MM.1S (cell line): ENCODE measurements around the gene CHMP4A.

Experiments used
- DNase-seq: peaks from one replicate; pipeline ENCODE4 v3.0.0-alpha.2; 2015
- H2AFZ ChIP-seq: fragments of 300-600 bp; sonication (generic); 2 replicates; pipeline ENCODE4 v1.6.0; 2016; ENCODE audit warnings: antibody characterized with exemption, low read length
- H3F3A ChIP-seq: fragments of 300-600 bp; sonication (generic); 2 replicates; pipeline ENCODE4 v1.6.1; 2016; ENCODE audit warnings: mild to moderate bottlenecking, antibody characterized with exemption, low read length, moderate library complexity, mixed read lengths; ENCODE audit not compliant: insufficient read depth
- H3K27ac ChIP-seq: fragments of 300-600 bp; sonication (generic); 2 replicates; pipeline ENCODE4 v1.5.1; 2016; ENCODE audit warnings: mild to moderate bottlenecking, low read length
- H3K27me3 ChIP-seq: fragments of 300-600 bp; sonication (generic); replicated peaks from 2 replicates; pipeline ENCODE4 v1.6.0; 2016; ENCODE audit warnings: low read length; ENCODE audit not compliant: insufficient read depth
- H3K36me3 ChIP-seq: fragments of 300-600 bp; sonication (generic); replicated peaks from 2 replicates; pipeline ENCODE4 v1.6.1; 2016; ENCODE audit warnings: mild to moderate bottlenecking, low read length, mixed read lengths; ENCODE audit not compliant: insufficient read depth
- H3K4me1 ChIP-seq: fragments of 300-600 bp; sonication (generic); 2 replicates; pipeline ENCODE4 v1.6.1; 2016; ENCODE audit warnings: low read length, mixed read lengths
- H3K4me2 ChIP-seq: fragments of 300-600 bp; sonication (generic); 2 replicates; pipeline ENCODE4 v1.6.0; 2016; ENCODE audit warnings: low read depth, low read length
- H3K4me3 ChIP-seq: fragments of 300-600 bp; sonication (generic); 2 replicates; pipeline ENCODE4 v1.5.1; 2016; ENCODE audit warnings: low read length, mixed read lengths
- H3K79me2 ChIP-seq: fragments of 300-600 bp; sonication (generic); 2 replicates; pipeline ENCODE4 v1.6.1; 2016; ENCODE audit warnings: mixed run types, low read length, mixed read lengths
- H3K9ac ChIP-seq: fragments of 300-600 bp; sonication (generic); 2 replicates; pipeline ENCODE4 v1.6.1; 2016; ENCODE audit warnings: low read length, mixed read lengths
- H3K9me2 ChIP-seq: fragments of 300-600 bp; sonication (generic); replicated peaks from 2 replicates; pipeline ENCODE4 v1.6.1; 2016; ENCODE audit warnings: mild to moderate bottlenecking, low read length, mixed read lengths; ENCODE audit not compliant: insufficient read depth
- H3K9me3 ChIP-seq: fragments of 300-600 bp; sonication (generic); replicated peaks from 2 replicates; pipeline ENCODE4 v1.6.1; 2016; ENCODE audit warnings: mild to moderate bottlenecking, low read length, mixed read lengths; ENCODE audit not compliant: insufficient read depth
- H4K20me1 ChIP-seq: fragments of 300-600 bp; sonication (generic); 2 replicates; pipeline ENCODE4 v1.6.1; 2016; ENCODE audit warnings: mild to moderate bottlenecking, low read length, moderate library complexity, mixed read lengths; ENCODE audit not compliant: insufficient read depth
- CTCF ChIP-seq: fragments of 300-600 bp; sonication (generic); IDR thresholded peaks from 2 replicates; pipeline ENCODE4 v1.5.1; 2016; ENCODE audit warnings: antibody characterized with exemption, low read length, mixed read lengths
- EZH2 ChIP-seq: fragments of 300-600 bp; sonication (generic); optimal IDR thresholded peaks from 2 replicates; pipeline ENCODE3; 2017; ENCODE audit warnings: low read depth, mild to moderate bottlenecking, antibody characterized with exemption, low read length, mixed read lengths
- EZH2phosphoT487 ChIP-seq: fragments of 300-600 bp; sonication (generic); IDR thresholded peaks from 2 replicates; pipeline ENCODE4 v1.6.1; 2018; ENCODE audit warnings: antibody characterized with exemption, low read length

CHMP4A gene

GRCh38 chr14:24189059-24189375, 24.3 kb downstream of the CHMP4A start:
- TF ChIP-seq EZH2phosphoT487 (no peak), EZH2 (no peak), CTCF (no peak)
- Histone ChIP-seq H3K4me1 (peaks cover 5% of the 10 kb centered on the region; the same call in 1 of the 2 replicates), H3K4me2 (peak overlapping the region; percentile 68; the same call in 1 of the 2 replicates), H3K9me2 (no peaks in the 10 kb centered on the region), H3K9me3 (no peaks in the 10 kb centered on the region), H3K27ac (peak overlapping the region; percentile 21; the same call in 1 of the 2 replicates), H3F3A (peaks cover 14% of the 10 kb centered on the region), H4K20me1 (no peaks in the 10 kb centered on the region), H3K27me3 (no peaks in the 10 kb centered on the region), H2AFZ (no peak overlapping the region), H3K79me2 (peaks cover 14% of the 10 kb centered on the region), H3K36me3 (no peaks in the 10 kb centered on the region), H3K9ac (no peak overlapping the region; the same call in 1 of the 2 replicates), H3K4me3 (no peak overlapping the region)
- no peak for DNase-seq

- Histone ChIP-seq H3K79me2 (peaks cover 12% of the 10 kb centered on the region), H3K4me1 (peaks cover 5% of the 10 kb centered on the region; the same call in 1 of the 2 replicates), H3K27ac (peak within 1 kb of the TSS; percentile 81), H3K9ac (peak within 1 kb of the TSS; percentile 79), H3K9me3 (no peaks in the 10 kb centered on the region), H3K9me2 (no peaks in the 10 kb centered on the region), H3K36me3 (no peaks in the 10 kb centered on the region), H2AFZ (peak within 1 kb of the TSS; percentile 27; the same call in 1 of the 2 replicates), H3F3A (peaks cover 14% of the 10 kb centered on the region), H4K20me1 (no peaks in the 10 kb centered on the region), H3K27me3 (no peaks in the 10 kb centered on the region), H3K4me3 (peak within 1 kb of the TSS; percentile 75), H3K4me2 (peak within 1 kb of the TSS; percentile 68)
- peak; percentile 91 for DNase-seq
- TF ChIP-seq EZH2 = no peak
- TF ChIP-seq CTCF = no peak
- no peak for TF ChIP-seq EZH2phosphoT487
Observed at GRCh38 chr14:24188251-24189058, 24.8 kb downstream of the CHMP4A start, which contains the start of gene IPO4. TSS of gene IPO4 (minus strand) at chr14:24188816. CDS start at chr14:24188787, 29 bp downstream.

GRCh38 chr14:24187539-24187915, 25.8 kb downstream of the CHMP4A start:
- H3K4me1 ChIP-seq = peaks cover 5% of the 10 kb centered on the region; the same call in 1 of the 2 replicates
- H3K9me2 ChIP-seq = no peaks in the 10 kb centered on the region
- H3K4me3 ChIP-seq = peak overlapping the region; percentile 75; the same call in 1 of the 2 replicates
- no peaks in the 10 kb centered on the region for H3K9me3 ChIP-seq
- peak overlapping the region; percentile 68 for H3K4me2 ChIP-seq
- H3F3A ChIP-seq = peaks cover 14% of the 10 kb centered on the region
- no peaks in the 10 kb centered on the region for H3K36me3 ChIP-seq
- no peak overlapping the region; the same call in 1 of the 2 replicates for H3K9ac ChIP-seq
- peak overlapping the region; percentile 81; the same call in 1 of the 2 replicates for H3K27ac ChIP-seq
- H2AFZ ChIP-seq = no peak overlapping the region
- H3K27me3 ChIP-seq = no peaks in the 10 kb centered on the region
- no peaks in the 10 kb centered on the region for H4K20me1 ChIP-seq
- TF ChIP-seq EZH2 = no peak
- TF ChIP-seq EZH2phosphoT487 = no peak
- no peak for TF ChIP-seq CTCF
- peaks cover 8% of the 10 kb centered on the region; the same call in 1 of the 2 replicates for H3K79me2 ChIP-seq
- DNase-seq = no peak
